SK-N-SH treated with all-trans-retinoic acid at 6 μM for 48 hours (cell line): ENCODE measurements around the gene SLC22A8.
A peak's percentile ranks its signal among the peaks of the same experiment; 100 is the strongest.

Experiments
- ATAC-seq: fragments of 200-7000 bp; cut with Tn5 transposase; 3 replicates; pipeline ENCODE4 v1.9.1; 2020; ENCODE audit warnings: mild to moderate bottlenecking, moderate library complexity
- ARNTL ChIP-seq: fragments of 450-650 bp; formaldehyde crosslinking; IDR thresholded peaks from 2 replicates; pipeline ENCODE4 v1.5.0; 2020; ENCODE audit warnings: low read depth, mild to moderate bottlenecking, moderate library complexity, borderline replicate concordance
- BACH2 ChIP-seq: fragments of 250-450 bp; sonication (Bioruptor Pico); IDR thresholded peaks from 2 replicates; pipeline ENCODE4 v1.9.0; 2021; ENCODE audit warnings: mild to moderate bottlenecking, borderline replicate concordance
- CSDC2 ChIP-seq: fragments of 250-450 bp; sonication (Bioruptor Pico); IDR thresholded peaks from 2 replicates; pipeline ENCODE4 v1.5.0; 2020; ENCODE audit warnings: mild to moderate bottlenecking, moderate library complexity
- ESRRG ChIP-seq: fragments of 250-450 bp; sonication (Bioruptor Pico); IDR thresholded peaks from 2 replicates; pipeline ENCODE4 v1.6.1; 2021; ENCODE audit warnings: mild to moderate bottlenecking
- GLIS3 ChIP-seq: fragments of 250-450 bp; sonication (Bioruptor Pico); IDR thresholded peaks from 2 replicates; pipeline ENCODE4 v1.5.0; 2020; ENCODE audit warnings: mild to moderate bottlenecking, moderate library complexity
- ISL1 ChIP-seq: fragments of 250-450 bp; sonication (Bioruptor Pico); IDR thresholded peaks from 2 replicates; pipeline ENCODE4 v2.1.2; 2022; ENCODE audit warnings: mild to moderate bottlenecking, moderate library complexity
- OSR1 ChIP-seq: fragments of 250-450 bp; sonication (Bioruptor Pico); IDR thresholded peaks from 2 replicates; pipeline ENCODE4 v1.8.0; 2022; ENCODE audit warnings: moderate library complexity, mild to moderate bottlenecking, inconsistent platforms
- PPARA ChIP-seq: fragments of 250-450 bp; sonication (Bioruptor Pico); IDR thresholded peaks from 2 replicates; pipeline ENCODE4 v1.5.0; 2020; ENCODE audit warnings: mild to moderate bottlenecking, borderline replicate concordance
- RARB ChIP-seq: fragments of 250-450 bp; sonication (Bioruptor Pico); IDR thresholded peaks from 2 replicates; pipeline ENCODE4 v1.8.0; 2021; ENCODE audit warnings: mild to moderate bottlenecking, moderate library complexity
- SNAI2 ChIP-seq: fragments of 250-450 bp; sonication (Bioruptor Pico); IDR thresholded peaks from 2 replicates; pipeline ENCODE4 v1.5.0; 2020; ENCODE audit warnings: mild to moderate bottlenecking, moderate library complexity
- TCF4 ChIP-seq: fragments of 250-450 bp; sonication (Bioruptor Pico); IDR thresholded peaks from 2 replicates; pipeline ENCODE4 v1.8.0; 2021; ENCODE audit warnings: mild to moderate bottlenecking, moderate library complexity, borderline replicate concordance
- TOX ChIP-seq: fragments of 250-450 bp; sonication (Bioruptor Pico); IDR thresholded peaks from 2 replicates; pipeline ENCODE4 v1.8.0; 2021; ENCODE audit warnings: mild to moderate bottlenecking, moderate library complexity, borderline replicate concordance
- ZC3H10 ChIP-seq: fragments of 250-450 bp; sonication (Bioruptor Pico); IDR thresholded peaks from 2 replicates; pipeline ENCODE4 v1.5.1; 2021; ENCODE audit warnings: mild to moderate bottlenecking, moderate library complexity
- ZFP3 ChIP-seq: fragments of 250-450 bp; sonication (Bioruptor Pico); IDR thresholded peaks from 2 replicates; pipeline ENCODE4 v1.5.0; 2020; ENCODE audit warnings: mild to moderate bottlenecking, moderate library complexity
- ZFP30 ChIP-seq: fragments of 450-650 bp; formaldehyde crosslinking; IDR thresholded peaks from 2 replicates; pipeline ENCODE4 v1.5.0; 2022; ENCODE audit warnings: mild to moderate bottlenecking, moderate library complexity
- ZNF565 ChIP-seq: fragments of 450-650 bp; formaldehyde crosslinking; conservative IDR thresholded peaks from 2 replicates; pipeline ENCODE4 v1.5.0; 2020; ENCODE audit warnings: low read depth, mild to moderate bottlenecking, moderate library complexity
- ZNF70 ChIP-seq: fragments of 450-650 bp; formaldehyde crosslinking; IDR thresholded peaks from 2 replicates; pipeline ENCODE4 v1.5.0; 2020; ENCODE audit warnings: mild to moderate bottlenecking, moderate library complexity
- ZNF8 ChIP-seq: fragments of 450-650 bp; formaldehyde crosslinking; IDR thresholded peaks from 2 replicates; pipeline ENCODE4 v1.5.0; 2020; ENCODE audit warnings: mild to moderate bottlenecking, moderate library complexity
- TF ChIP-seq, protein P1 (sequence below): fragments of 250-450 bp; sonication (Bioruptor Pico); IDR thresholded peaks from 2 replicates; pipeline ENCODE4 v1.5.1; 2020; ENCODE audit warnings: low read depth, mild to moderate bottlenecking, moderate library complexity
- TF ChIP-seq, protein P2 (sequence below): fragments of 250-450 bp; sonication (Bioruptor Pico); IDR thresholded peaks from 2 replicates; pipeline ENCODE4 v1.8.0; 2021; ENCODE audit warnings: low read depth, mild to moderate bottlenecking, moderate library complexity, borderline replicate concordance
- TF ChIP-seq, protein P3 (sequence below): fragments of 250-450 bp; sonication (Bioruptor Pico); IDR thresholded peaks from 2 replicates; pipeline ENCODE4 v1.5.1; 2021; ENCODE audit warnings: mild to moderate bottlenecking, moderate library complexity
- TF ChIP-seq, protein P4 (sequence below): fragments of 250-450 bp; sonication (Bioruptor Pico); IDR thresholded peaks from 2 replicates; pipeline ENCODE4 v1.8.0; 2020; ENCODE audit warnings: mild to moderate bottlenecking, moderate library complexity, borderline replicate concordance
- TF ChIP-seq, protein P5 (sequence below): fragments of 250-450 bp; sonication (Bioruptor Pico); IDR thresholded peaks from 2 replicates; pipeline ENCODE4 v1.5.0; 2020; ENCODE audit warnings: mild to moderate bottlenecking, moderate library complexity

The SLC22A8 gene

DNA sequence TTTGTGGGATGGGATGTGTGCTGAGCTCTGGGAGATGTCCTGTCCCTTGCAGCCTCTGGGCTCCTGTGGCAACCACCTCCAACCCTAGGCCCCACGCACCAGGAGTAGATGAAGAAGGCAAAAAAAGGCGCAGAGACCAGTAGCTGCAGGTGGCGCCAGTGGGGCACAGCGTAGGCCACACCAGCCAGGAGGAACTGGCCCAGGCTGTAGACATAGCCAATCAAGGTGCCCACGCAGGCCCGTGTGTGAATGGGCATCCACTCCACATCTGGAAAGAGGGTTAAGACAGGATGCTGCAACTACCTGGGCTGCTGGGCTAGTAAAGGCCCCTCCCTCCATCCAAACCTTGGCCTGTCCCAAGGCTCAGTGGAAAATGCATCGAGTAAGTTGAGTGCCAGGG is 33.9 kb downstream of the SLC22A8 start:
- TF ChIP-seq PPARA (CRISPR knock-in tag) = no peak
- ATAC-seq = no peak

DNA sequence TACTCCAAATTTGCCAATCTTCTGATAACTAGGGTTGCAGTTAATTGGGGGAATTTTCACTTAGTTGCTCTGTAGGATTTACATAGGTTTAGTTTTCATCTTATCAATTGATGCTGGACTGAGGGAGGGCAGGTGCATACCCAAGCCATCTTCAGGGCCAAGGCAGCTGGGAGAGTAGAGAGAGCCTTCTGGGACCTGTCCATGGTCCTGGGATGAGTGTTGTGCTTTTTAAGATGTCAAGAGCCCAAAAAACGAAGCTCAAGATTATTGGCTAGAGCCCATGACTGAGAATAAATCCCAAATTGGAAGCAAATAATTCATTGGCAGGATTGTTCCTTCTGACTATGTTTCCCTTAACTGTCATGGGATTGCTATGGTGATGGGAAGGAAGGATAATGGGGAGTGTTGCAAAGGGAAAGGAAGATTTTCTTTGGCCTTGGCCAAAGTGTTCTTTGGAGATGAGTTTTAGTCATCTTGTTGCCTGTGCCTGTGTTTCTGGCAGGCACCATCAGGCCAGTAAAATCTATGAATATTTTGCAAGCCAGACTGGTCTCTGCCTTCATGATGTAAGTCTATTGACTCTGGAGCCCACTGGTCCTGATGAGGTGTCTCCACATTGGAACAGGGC is 35.4 kb downstream of the SLC22A8 start:
- no peak for TF ChIP-seq ZNF565 (CRISPR knock-in tag)
- ATAC-seq = no peak

DNA sequence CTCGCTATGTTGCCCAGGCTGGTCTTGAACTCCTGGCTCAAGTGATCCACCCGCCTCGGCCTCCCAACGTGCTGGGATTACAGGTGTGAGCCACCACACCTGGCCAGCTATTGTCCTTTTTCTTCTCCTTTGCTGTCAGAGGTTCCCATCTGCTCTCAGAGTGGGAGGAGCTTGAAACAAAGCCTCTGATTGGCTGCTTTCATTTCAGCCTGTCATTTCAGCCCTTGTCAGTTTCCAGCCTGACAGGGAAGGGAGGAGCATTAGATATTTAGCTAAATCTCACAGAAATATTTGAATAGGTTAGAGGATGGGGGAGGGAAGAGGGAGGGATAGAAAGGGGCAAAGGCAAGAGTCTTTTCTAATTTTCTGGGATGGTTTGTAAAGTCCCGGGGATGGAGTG is 39.5 kb downstream of the SLC22A8 start:
- TF ChIP-seq ESRRG (CRISPR knock-in tag) = no peak
- TF ChIP-seq, protein P1, sequence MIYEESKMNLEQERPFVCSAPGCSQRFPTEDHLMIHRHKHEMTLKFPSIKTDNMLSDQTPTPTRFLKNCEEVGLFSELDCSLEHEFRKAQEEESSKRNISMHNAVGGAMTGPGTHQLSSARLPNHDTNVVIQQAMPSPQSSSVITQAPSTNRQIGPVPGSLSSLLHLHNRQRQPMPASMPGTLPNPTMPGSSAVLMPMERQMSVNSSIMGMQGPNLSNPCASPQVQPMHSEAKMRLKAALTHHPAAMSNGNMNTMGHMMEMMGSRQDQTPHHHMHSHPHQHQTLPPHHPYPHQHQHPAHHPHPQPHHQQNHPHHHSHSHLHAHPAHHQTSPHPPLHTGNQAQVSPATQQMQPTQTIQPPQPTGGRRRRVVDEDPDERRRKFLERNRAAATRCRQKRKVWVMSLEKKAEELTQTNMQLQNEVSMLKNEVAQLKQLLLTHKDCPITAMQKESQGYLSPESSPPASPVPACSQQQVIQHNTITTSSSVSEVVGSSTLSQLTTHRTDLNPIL (CRISPR knock-in tag) = no peak
- no peak for TF ChIP-seq ISL1
- no peak for TF ChIP-seq ARNTL (CRISPR knock-in tag)
- no peak for TF ChIP-seq ZNF8 (CRISPR knock-in tag)
- TF ChIP-seq GLIS3 (CRISPR knock-in tag) = no peak
- TF ChIP-seq, protein P2, sequence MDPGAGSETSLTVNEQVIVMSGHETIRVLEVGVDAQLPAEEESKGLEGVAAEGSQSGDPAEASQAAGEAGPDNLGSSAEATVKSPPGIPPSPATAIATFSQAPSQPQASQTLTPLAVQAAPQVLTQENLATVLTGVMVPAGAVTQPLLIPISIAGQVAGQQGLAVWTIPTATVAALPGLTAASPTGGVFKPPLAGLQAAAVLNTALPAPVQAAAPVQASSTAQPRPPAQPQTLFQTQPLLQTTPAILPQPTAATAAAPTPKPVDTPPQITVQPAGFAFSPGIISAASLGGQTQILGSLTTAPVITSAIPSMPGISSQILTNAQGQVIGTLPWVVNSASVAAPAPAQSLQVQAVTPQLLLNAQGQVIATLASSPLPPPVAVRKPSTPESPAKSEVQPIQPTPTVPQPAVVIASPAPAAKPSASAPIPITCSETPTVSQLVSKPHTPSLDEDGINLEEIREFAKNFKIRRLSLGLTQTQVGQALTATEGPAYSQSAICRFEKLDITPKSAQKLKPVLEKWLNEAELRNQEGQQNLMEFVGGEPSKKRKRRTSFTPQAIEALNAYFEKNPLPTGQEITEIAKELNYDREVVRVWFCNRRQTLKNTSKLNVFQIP (CRISPR knock-in tag) = no peak
- TF ChIP-seq OSR1 (CRISPR knock-in tag) = no peak
- TF ChIP-seq RARB (CRISPR knock-in tag) = no peak
- TF ChIP-seq ZFP30 (CRISPR knock-in tag) = no peak
- no peak for TF ChIP-seq ZNF565 (CRISPR knock-in tag)
- no peak for TF ChIP-seq ZFP3 (CRISPR knock-in tag)
- TF ChIP-seq SNAI2 = no peak
- TF ChIP-seq, protein P3, sequence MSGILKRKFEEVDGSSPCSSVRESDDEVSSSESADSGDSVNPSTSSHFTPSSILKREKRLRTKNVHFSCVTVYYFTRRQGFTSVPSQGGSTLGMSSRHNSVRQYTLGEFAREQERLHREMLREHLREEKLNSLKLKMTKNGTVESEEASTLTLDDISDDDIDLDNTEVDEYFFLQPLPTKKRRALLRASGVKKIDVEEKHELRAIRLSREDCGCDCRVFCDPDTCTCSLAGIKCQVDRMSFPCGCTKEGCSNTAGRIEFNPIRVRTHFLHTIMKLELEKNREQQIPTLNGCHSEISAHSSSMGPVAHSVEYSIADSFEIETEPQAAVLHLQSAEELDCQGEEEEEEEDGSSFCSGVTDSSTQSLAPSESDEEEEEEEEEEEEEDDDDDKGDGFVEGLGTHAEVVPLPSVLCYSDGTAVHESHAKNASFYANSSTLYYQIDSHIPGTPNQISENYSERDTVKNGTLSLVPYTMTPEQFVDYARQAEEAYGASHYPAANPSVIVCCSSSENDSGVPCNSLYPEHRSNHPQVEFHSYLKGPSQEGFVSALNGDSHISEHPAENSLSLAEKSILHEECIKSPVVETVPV (CRISPR knock-in tag) = no peak
- no peak for TF ChIP-seq TOX (CRISPR knock-in tag)
- no peak for TF ChIP-seq ZNF70 (CRISPR knock-in tag)
- TF ChIP-seq, protein P4, sequence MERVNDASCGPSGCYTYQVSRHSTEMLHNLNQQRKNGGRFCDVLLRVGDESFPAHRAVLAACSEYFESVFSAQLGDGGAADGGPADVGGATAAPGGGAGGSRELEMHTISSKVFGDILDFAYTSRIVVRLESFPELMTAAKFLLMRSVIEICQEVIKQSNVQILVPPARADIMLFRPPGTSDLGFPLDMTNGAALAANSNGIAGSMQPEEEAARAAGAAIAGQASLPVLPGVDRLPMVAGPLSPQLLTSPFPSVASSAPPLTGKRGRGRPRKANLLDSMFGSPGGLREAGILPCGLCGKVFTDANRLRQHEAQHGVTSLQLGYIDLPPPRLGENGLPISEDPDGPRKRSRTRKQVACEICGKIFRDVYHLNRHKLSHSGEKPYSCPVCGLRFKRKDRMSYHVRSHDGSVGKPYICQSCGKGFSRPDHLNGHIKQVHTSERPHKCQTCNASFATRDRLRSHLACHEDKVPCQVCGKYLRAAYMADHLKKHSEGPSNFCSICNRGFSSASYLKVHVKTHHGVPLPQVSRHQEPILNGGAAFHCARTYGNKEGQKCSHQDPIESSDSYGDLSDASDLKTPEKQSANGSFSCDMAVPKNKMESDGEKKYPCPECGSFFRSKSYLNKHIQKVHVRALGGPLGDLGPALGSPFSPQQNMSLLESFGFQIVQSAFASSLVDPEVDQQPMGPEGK = no peak
- no peak for TF ChIP-seq BACH2 (CRISPR knock-in tag)
- TF ChIP-seq TCF4 = no peak
- TF ChIP-seq CSDC2 = no peak
- no peak for ATAC-seq

DNA sequence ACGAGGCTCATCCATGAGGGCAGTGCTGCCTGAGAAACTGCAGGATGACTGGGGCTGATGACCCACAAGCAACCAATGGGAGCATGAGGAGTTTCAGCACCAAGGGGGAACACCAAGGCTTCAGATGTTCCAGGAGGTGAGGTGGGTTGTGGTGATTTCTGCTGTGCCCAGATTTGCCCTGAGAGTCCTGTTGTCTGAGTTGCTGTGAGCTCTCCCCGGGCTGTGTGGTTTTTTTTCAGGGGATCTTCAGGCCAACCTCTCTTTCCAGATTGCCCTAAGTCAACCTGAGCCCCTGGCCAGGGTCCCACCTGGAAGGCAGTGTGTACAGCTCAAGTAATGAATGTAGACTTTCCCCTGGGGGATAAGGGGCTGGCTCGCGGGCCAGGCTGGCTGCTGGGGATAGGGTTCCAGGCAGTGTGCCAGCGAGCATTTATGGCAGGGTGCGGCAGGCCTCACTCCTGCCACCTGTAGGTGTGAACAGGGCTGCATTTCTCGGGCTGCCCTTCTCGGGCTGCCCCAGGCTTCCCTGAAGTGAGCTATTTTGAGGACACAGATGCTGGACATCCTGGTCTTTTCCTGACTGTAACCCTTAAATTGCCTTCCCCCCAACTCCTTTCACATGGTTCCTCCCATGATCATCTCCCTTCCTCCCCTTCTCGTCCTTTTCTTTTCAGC is 40.7 kb downstream of the SLC22A8 start:
- no peak for TF ChIP-seq BACH2 (CRISPR knock-in tag)
- TF ChIP-seq TOX (CRISPR knock-in tag) = no peak
- no peak for TF ChIP-seq CSDC2
- no peak for TF ChIP-seq ARNTL (CRISPR knock-in tag)
- TF ChIP-seq, protein P4 = no peak
- no peak for TF ChIP-seq ZFP30 (CRISPR knock-in tag)
- TF ChIP-seq, protein P1 (CRISPR knock-in tag) = no peak
- TF ChIP-seq, protein P5, sequence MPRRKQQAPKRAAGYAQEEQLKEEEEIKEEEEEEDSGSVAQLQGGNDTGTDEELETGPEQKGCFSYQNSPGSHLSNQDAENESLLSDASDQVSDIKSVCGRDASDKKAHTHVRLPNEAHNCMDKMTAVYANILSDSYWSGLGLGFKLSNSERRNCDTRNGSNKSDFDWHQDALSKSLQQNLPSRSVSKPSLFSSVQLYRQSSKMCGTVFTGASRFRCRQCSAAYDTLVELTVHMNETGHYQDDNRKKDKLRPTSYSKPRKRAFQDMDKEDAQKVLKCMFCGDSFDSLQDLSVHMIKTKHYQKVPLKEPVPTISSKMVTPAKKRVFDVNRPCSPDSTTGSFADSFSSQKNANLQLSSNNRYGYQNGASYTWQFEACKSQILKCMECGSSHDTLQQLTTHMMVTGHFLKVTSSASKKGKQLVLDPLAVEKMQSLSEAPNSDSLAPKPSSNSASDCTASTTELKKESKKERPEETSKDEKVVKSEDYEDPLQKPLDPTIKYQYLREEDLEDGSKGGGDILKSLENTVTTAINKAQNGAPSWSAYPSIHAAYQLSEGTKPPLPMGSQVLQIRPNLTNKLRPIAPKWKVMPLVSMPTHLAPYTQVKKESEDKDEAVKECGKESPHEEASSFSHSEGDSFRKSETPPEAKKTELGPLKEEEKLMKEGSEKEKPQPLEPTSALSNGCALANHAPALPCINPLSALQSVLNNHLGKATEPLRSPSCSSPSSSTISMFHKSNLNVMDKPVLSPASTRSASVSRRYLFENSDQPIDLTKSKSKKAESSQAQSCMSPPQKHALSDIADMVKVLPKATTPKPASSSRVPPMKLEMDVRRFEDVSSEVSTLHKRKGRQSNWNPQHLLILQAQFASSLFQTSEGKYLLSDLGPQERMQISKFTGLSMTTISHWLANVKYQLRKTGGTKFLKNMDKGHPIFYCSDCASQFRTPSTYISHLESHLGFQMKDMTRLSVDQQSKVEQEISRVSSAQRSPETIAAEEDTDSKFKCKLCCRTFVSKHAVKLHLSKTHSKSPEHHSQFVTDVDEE (CRISPR knock-in tag) = no peak
- TF ChIP-seq ZC3H10 (CRISPR knock-in tag) = no peak
- no peak for TF ChIP-seq ZNF8 (CRISPR knock-in tag)
- no peak for TF ChIP-seq ISL1
- peak; percentile 82 for ATAC-seq
